Measurements from ENCODE around the gene NRK.
"Not testable (repeated sequence)": the region's sequence is repeated elsewhere in the genome, so short reads cannot be mapped to it uniquely, and the experiment has no call there.

NRK gene

DNA sequence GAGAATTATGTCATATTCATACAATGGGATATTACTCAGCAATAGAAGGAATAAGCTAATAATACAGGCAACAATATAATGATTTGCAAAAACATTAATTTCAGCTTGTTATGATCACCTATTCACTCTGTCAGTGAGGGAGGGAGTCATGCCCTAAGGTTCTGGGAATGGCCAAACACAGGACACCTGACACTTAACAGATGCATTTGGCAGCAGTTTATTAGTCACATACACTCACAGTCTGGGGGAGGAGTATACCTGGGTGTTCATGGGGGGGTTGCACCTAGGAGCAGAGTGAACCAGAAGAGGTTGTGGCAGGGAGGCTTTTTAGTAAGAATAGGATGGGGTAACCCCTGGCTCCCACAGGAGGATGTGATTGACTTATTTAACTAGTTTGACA lies 177.9 kb downstream of the NRK start:
- ChIA-PET CTCF (interaction anchor here (0.7 kb wide), 1 partner anchor 1271 kb away, joined by 3 read pairs; no protein-coding TSS in a partner anchor), POLR2A (no interaction called here)
- H3K27ac ChIP-seq (ENCODE audit: extremely low read depth, low read depth, low read length) = no peak overlapping the region
- H3K4me1 ChIP-seq (ENCODE audit: control insufficient read depth, insufficient read depth, low read length) = no peaks in the 10 kb centered on the region
- no peaks in the 10 kb centered on the region for H3K9me3 ChIP-seq (ENCODE audit: control insufficient read depth, insufficient read depth, low read depth, low read length)
- H3K4me3 ChIP-seq (ENCODE audit: low read depth, low read length) = no peak overlapping the region
- H3K36me3 ChIP-seq (ENCODE audit: control insufficient read depth in 2 of 2, insufficient read depth in 1 of 2, low read length in 2 of 2) = no peaks in the 10 kb centered on the region
- no peak for TF ChIP-seq ZNF138 (tag by site-specific recombination; IDR thresholded peaks at IDR 0.05; ENCODE audit: borderline replicate concordance)
- no peak for TF ChIP-seq REPIN1 (tag by site-specific recombination; IDR thresholded peaks at IDR 0.05; ENCODE audit: low read depth)
- no peak for TF ChIP-seq ZNF423 (tag by site-specific recombination; IDR thresholded peaks at IDR 0.05)
- TF ChIP-seq, protein P1, sequence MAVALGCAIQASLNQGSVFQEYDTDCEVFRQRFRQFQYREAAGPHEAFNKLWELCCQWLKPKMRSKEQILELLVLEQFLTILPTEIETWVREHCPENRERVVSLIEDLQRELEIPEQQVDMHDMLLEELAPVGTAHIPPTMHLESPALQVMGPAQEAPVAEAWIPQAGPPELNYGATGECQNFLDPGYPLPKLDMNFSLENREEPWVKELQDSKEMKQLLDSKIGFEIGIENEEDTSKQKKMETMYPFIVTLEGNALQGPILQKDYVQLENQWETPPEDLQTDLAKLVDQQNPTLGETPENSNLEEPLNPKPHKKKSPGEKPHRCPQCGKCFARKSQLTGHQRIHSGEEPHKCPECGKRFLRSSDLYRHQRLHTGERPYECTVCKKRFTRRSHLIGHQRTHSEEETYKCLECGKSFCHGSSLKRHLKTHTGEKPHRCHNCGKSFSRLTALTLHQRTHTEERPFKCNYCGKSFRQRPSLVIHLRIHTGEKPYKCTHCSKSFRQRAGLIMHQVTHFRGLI (tag by site-specific recombination; IDR thresholded peaks at IDR 0.05) = no peak
- no peak for TF ChIP-seq ZNF777 (tag by site-specific recombination; IDR thresholded peaks at IDR 0.05; ENCODE audit: borderline replicate concordance)
- TF ChIP-seq, protein P2, sequence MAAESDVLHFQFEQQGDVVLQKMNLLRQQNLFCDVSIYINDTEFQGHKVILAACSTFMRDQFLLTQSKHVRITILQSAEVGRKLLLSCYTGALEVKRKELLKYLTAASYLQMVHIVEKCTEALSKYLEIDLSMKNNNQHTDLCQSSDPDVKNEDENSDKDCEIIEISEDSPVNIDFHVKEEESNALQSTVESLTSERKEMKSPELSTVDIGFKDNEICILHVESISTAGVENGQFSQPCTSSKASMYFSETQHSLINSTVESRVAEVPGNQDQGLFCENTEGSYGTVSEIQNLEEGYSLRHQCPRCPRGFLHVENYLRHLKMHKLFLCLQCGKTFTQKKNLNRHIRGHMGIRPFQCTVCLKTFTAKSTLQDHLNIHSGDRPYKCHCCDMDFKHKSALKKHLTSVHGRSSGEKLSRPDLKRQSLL (tag by site-specific recombination; IDR thresholded peaks at IDR 0.05) = no peak
- TF ChIP-seq ZNF366 (tag by site-specific recombination; conservative IDR thresholded peaks at IDR 0.05) = no peak
- TF ChIP-seq ZBTB7A (tag by site-specific recombination; IDR thresholded peaks at IDR 0.05; ENCODE audit: low read depth) = no peak
- TF ChIP-seq ZNF626 (tag by site-specific recombination; IDR thresholded peaks at IDR 0.05) = no peak
- TF ChIP-seq ZNF830 (tag by site-specific recombination; IDR thresholded peaks at IDR 0.05; ENCODE audit: low read depth) = no peak
- TF ChIP-seq, protein P3, sequence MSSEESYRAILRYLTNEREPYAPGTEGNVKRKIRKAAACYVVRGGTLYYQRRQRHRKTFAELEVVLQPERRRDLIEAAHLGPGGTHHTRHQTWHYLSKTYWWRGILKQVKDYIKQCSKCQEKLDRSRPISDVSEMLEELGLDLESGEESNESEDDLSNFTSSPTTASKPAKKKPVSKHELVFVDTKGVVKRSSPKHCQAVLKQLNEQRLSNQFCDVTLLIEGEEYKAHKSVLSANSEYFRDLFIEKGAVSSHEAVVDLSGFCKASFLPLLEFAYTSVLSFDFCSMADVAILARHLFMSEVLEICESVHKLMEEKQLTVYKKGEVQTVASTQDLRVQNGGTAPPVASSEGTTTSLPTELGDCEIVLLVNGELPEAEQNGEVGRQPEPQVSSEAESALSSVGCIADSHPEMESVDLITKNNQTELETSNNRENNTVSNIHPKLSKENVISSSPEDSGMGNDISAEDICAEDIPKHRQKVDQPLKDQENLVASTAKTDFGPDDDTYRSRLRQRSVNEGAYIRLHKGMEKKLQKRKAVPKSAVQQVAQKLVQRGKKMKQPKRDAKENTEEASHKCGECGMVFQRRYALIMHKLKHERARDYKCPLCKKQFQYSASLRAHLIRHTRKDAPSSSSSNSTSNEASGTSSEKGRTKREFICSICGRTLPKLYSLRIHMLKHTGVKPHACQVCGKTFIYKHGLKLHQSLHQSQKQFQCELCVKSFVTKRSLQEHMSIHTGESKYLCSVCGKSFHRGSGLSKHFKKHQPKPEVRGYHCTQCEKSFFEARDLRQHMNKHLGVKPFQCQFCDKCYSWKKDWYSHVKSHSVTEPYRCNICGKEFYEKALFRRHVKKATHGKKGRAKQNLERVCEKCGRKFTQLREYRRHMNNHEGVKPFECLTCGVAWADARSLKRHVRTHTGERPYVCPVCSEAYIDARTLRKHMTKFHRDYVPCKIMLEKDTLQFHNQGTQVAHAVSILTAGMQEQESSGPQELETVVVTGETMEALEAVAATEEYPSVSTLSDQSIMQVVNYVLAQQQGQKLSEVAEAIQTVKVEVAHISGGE (tag by site-specific recombination; conservative IDR thresholded peaks at IDR 0.05; ENCODE audit: low read depth) = no peak
- no peak for TF ChIP-seq ZNF157 (tag by site-specific recombination; IDR thresholded peaks at IDR 0.05)
- TF ChIP-seq ZNF223 (tag by site-specific recombination; IDR thresholded peaks at IDR 0.05) = no peak
- no peak for TF ChIP-seq ZNF211 (tag by site-specific recombination; IDR thresholded peaks at IDR 0.05; ENCODE audit: low read depth)

DNA sequence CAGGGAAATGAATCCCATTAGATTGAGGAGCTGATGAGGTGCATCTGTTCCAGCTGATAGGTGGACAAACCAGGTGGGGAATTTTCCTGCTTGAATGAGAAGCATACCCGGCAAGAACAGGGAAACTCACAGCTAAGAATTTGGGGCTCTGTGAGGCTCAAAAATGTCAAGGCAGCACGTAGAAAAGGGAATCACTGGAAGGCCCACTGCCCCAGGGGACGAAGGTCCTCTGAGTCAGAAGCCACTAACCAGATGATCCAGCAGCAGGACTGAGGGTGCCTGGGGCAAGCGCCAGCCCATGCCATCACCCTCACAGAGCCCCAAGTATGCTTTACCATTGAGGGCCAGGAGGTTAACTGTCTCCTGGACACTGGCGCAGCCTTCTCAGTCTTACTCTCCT lies 178.3 kb downstream of the NRK start:
- POLR2A ChIA-PET; H3K9me3 ChIP-seq (ENCODE audit: control insufficient read depth, insufficient read depth, low read depth, low read length); CTCF ChIA-PET; H3K4me3 ChIP-seq (ENCODE audit: low read depth, low read length); H3K36me3 ChIP-seq (ENCODE audit: control insufficient read depth in 2 of 2, insufficient read depth in 1 of 2, low read length in 2 of 2); H3K27ac ChIP-seq (ENCODE audit: extremely low read depth, low read depth, low read length); H3K4me1 ChIP-seq (ENCODE audit: control insufficient read depth, insufficient read depth, low read length): not testable (repeated sequence)

DNA sequence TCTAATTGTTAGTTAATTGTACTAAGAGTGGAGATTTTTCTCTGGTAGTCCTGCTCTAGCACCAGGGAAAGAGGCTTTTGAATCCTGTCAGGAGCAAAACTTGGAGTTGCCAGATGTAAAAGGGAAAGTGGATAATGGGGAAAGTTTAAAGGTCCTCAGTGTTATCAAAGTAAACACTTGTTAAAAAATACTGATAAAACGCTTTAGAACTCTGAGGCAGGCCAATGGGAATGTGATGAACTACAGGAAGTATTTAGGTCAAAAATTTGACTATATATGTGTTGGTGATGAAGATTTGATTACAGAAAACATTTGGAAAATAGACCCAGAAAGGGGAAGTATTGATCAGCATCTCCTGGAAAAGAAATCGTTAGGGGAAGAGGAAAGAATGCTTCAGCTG lies 183.3 kb downstream of the NRK start:
- Histone ChIP-seq H3K27ac (ENCODE audit: extremely low read depth, low read depth, low read length) (no peak overlapping the region), H3K4me1 (ENCODE audit: control insufficient read depth, insufficient read depth, low read length) (no peaks in the 10 kb centered on the region), H3K4me3 (ENCODE audit: low read depth, low read length) (no peak overlapping the region), H3K9me3 (ENCODE audit: control insufficient read depth, insufficient read depth, low read depth, low read length) (no peaks in the 10 kb centered on the region), H3K36me3 (ENCODE audit: control insufficient read depth in 2 of 2, insufficient read depth in 1 of 2, low read length in 2 of 2) (no peaks in the 10 kb centered on the region)
- ChIA-PET CTCF (no interaction called here), POLR2A (no interaction called here)
- TF ChIP-seq, protein P4, sequence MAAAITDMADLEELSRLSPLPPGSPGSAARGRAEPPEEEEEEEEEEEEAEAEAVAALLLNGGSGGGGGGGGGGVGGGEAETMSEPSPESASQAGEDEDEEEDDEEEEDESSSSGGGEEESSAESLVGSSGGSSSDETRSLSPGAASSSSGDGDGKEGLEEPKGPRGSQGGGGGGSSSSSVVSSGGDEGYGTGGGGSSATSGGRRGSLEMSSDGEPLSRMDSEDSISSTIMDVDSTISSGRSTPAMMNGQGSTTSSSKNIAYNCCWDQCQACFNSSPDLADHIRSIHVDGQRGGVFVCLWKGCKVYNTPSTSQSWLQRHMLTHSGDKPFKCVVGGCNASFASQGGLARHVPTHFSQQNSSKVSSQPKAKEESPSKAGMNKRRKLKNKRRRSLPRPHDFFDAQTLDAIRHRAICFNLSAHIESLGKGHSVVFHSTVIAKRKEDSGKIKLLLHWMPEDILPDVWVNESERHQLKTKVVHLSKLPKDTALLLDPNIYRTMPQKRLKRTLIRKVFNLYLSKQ (tag by site-specific recombination; IDR thresholded peaks at IDR 0.05; ENCODE audit: borderline replicate concordance) = no peak
- TF ChIP-seq ZNF184 (tag by site-specific recombination; IDR thresholded peaks at IDR 0.05) (no peak), ZFP41 (tag by site-specific recombination; IDR thresholded peaks at IDR 0.05; ENCODE audit: borderline replicate concordance) (no peak), SCRT1 (tag by site-specific recombination; IDR thresholded peaks at IDR 0.05; ENCODE audit: borderline replicate concordance) (no peak), ZNF623 (tag by site-specific recombination; IDR thresholded peaks at IDR 0.05) (no peak), ZNF174 (tag by site-specific recombination; IDR thresholded peaks at IDR 0.05) (no peak), ZNF660 (tag by site-specific recombination; IDR thresholded peaks at IDR 0.05) (no peak), ZNF416 (tag by site-specific recombination; IDR thresholded peaks at IDR 0.05) (no peak)
- TF ChIP-seq, protein P5, sequence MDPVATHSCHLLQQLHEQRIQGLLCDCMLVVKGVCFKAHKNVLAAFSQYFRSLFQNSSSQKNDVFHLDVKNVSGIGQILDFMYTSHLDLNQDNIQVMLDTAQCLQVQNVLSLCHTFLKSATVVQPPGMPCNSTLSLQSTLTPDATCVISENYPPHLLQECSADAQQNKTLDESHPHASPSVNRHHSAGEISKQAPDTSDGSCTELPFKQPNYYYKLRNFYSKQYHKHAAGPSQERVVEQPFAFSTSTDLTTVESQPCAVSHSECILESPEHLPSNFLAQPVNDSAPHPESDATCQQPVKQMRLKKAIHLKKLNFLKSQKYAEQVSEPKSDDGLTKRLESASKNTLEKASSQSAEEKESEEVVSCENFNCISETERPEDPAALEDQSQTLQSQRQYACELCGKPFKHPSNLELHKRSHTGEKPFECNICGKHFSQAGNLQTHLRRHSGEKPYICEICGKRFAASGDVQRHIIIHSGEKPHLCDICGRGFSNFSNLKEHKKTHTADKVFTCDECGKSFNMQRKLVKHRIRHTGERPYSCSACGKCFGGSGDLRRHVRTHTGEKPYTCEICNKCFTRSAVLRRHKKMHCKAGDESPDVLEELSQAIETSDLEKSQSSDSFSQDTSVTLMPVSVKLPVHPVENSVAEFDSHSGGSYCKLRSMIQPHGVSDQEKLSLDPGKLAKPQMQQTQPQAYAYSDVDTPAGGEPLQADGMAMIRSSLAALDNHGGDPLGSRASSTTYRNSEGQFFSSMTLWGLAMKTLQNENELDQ (tag by site-specific recombination; IDR thresholded peaks at IDR 0.05; ENCODE audit: low read depth) = no peak

Data from HEK293 (cell line).